GM18909 (cell line): Measurements from ENCODE around the gene CKLF.
"Not testable (repeated sequence)": the region's sequence is repeated elsewhere in the genome, so short reads cannot be mapped to it uniquely, and the experiment has no call there.

Experiments used
- ATAC-seq: cut with Tn5 transposase; IDR thresholded peaks from one replicate; pipeline ENCODE4 v1.9.1; 2021; ENCODE audit warnings: mild to moderate bottlenecking; ENCODE audit not compliant: unreplicated experiment, poor library complexity

The CKLF gene

GRCh38 chr16:66563574-66564334 is 11.4 kb downstream of the CKLF start:
- ATAC-seq: no peak

- no peak for ATAC-seq
Measured at GRCh38 chr16:66566051-66566901, 13.9 kb downstream of the CKLF start, which contains the start of gene CMTM1. Gene CMTM1 (plus strand): TSS chr16:66566439. CDS start chr16:66566514, 75 bp downstream.

DNA sequence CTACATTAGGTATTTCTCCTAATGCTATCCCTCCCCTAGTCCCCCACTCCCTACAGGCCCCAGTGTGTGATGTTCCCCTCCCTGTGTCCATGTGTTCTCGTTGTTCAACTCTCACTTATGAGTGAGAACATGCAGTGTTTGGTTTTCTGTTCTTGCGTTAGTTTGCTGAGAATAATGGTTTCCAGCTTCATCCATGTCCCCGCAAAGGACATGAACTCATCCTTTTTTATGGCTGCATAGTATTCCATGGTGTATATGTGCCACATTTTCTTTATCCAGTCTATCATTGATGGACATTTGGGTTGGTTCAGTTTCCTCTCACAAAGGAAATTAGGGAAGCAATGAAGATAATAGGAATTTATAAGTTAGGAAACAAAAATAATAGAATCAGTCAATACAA is 14.9 kb downstream of the CKLF start:
- ATAC-seq: not testable (repeated sequence)

DNA sequence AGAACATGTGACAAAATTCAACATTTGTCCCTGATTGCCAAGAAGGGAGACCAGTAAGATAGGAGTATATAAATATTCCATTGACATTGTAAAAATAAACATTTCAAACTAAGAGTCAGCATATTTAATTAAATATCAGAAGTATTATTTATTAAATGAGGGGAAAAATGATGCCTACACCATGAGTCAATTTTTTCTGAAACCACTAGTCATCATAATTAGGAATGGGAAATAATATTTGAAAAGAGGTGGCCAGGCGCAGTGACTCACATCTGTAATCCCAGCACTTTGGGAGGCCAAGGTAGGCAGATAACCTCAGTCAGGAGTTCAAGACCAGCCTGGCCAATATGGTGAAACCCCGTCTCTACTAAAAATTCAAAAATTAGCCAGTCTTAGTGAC is 16.0 kb downstream of the CKLF start:
- ATAC-seq: no peak

DNA sequence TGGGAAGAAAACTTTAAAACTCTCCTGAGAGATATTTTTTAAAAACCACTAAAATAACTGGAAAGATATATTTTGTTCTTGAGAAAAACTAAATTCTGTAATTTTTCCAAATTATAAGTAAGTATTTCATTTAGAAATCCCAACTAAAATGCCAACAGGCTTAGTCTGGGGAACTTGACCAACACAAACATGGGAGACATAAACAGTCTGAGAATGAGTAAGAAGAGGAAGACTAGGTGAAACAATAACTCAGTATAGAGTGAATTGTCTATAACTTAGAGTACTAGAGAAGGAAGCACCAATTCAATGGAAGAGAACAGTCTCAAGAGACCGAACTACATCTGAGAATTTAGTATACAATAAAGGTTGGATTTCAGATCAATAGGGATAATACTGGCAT is 16.8 kb downstream of the CKLF start:
- ATAC-seq: no peak

DNA sequence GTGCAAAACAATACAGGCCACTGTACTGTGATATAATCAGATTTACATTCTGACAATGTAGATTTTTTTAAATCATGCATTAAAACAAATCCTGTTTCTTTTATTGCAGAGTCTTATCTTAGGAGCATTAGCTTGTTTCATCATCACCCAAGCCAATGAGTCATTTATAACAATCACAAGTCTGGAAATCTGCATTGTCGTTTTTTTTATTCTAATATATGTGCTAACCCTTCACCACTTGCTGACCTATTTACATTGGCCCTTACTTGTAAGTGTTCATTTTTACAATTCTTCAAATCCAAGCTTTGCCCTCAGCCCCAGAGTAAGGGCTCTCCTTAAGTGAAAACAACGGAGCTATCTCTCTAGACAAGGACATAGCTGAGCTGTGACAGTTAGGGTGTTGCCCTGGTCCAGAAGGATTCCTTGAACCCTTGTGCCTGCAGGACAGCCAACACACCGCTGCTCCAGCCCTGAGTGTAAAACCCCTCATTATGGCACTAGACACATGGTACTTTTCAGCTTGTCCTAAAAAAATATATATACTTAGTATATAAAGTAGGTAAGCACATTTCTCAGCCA is 17.5 kb downstream of the CKLF start:
- no peak for ATAC-seq

DNA sequence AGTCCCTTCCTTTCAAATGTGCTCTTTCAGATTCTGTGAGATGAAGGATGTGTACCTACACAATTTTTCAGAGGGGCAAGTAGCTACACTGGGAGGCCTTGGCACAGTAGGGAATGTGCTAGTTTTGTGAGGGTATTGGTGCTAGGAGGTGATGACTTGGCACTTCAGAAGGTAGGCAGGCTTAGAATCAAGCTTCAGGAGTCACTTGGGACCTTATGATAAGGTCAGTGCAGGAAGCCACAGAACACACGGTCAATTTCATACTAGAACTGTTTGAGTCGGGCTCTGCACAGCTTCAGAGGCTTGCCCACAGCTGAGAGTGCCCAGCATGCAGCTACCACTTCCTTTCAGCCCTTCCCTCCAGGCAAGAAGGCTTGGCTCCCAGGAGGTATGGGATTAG is 20.0 kb downstream of the CKLF start:
- ATAC-seq: no peak

DNA sequence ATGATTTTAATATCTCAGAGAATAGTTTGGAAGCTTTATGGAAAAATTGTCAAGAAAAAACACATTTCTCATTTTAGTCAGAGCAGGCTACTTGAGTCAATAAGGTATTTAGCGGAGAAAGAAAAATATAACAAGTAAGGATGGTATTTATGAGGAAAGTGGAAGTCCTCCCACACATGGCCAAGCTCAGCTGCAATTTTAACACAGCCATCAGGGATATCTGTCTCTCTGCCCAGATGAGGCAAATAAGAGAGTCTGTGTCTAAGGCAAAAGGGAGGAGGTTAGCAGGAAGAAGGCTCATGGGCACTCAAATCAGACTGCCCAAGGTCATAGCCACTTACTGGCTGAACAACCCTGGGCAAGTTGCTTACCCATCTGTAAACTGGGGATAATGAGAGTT is 21.7 kb downstream of the CKLF start:
- no peak for ATAC-seq

DNA sequence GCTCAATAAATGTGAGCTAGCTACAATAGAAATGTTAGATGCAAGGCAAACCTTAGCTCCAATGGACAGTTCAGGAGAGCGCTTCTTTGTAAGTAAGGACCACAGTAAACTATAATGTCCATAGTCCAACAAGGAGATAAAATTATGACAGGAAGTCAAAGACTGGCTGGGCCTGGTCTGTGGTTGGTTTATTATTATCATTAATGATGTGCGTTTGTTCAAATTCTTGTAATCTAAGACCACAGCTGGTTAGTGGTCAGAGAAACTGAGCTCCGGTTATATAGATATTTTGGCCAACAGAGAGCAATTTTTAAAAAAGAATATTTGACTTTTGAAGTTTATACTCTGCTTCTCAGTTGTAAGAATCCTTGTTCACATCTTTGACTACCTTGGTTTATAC is 22.2 kb downstream of the CKLF start:
- ATAC-seq: no peak

DNA sequence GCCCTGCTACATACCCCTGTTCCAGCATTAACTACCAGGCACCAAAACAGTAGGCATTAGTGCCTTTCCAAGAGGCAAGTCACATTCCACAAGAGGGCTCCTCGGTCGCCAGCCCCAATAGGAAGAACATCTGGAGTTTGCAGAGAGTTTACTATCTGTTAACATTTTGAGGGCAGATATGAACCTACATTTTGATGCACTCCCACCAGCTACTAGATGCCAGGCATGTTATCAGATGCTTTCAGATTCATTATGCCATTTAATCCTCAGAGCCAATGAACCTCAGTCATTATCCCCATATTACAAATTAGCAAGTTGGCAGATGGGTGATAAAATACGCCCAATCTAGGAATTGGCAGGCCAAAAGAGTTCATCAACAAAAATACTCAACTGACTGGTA is 22.7 kb downstream of the CKLF start:
- ATAC-seq: no peak

DNA sequence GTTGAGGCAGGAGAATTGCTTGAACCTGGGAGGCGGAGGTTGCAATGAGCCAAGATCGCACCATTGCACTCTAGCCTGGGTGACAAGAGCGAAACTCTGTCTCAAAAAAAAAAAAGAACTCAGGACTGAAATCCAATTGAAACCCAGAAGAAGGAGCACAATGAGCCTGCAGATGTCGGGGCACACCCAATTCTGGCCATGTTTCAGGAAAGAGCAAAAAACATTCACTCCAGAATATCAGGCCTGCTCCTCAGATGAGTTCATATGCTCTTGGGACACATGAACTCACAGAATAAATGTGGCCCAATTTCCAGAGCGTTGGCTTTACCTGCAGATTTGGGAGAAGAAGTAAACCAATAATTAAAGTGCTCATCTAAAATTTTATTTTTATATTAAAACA is 23.9 kb downstream of the CKLF start:
- no peak for ATAC-seq

DNA sequence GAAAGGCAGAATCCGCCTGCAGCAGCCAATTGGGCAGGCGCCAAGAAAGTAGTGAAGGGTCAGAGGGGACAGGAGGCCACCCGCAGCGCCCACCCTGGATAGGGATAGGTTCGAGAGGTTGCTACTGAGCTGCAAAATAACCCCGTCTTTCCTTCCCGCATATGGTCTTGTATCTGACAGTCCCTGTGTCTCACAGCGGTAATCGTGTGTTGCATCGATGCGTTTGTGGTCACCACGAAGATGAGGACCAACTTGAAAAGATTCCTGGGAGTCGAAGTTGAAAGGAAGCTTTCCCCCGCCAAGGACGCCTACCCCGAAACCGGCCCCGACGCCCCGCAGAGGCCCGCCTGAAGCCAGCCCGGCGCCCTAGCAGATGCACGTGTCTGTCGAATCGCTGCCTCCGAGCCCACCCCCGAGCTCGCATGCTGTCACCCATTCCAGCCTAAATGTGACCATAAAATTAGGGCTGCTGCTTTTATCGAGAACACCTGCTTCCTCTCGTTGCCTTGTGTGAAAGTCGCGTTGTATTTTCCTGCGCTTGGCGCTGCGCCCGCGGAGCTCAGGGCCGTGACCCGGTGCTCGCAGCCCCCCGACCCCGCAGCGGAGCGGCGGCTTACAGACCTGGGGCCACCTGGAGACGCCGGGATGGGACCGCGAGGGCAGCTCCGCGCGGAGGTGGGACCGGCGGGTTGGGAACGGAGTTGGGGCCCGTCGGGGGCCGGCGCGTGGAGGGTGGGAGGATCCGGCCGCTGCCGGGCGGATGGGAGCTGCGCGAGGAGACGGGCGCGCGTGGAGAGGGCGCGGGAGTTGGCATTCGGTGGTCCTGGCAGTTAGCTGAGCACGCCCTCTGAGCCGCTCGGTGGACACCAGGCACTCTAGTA is 26.5 kb downstream of the CKLF start, which contains the start of gene CMTM2:
Gene CMTM2 (plus strand): TSS at position 813 of the 881 bp plus-strand sequence. CDS start 145 bp downstream, outside the sequence.
- no peak for ATAC-seq

DNA sequence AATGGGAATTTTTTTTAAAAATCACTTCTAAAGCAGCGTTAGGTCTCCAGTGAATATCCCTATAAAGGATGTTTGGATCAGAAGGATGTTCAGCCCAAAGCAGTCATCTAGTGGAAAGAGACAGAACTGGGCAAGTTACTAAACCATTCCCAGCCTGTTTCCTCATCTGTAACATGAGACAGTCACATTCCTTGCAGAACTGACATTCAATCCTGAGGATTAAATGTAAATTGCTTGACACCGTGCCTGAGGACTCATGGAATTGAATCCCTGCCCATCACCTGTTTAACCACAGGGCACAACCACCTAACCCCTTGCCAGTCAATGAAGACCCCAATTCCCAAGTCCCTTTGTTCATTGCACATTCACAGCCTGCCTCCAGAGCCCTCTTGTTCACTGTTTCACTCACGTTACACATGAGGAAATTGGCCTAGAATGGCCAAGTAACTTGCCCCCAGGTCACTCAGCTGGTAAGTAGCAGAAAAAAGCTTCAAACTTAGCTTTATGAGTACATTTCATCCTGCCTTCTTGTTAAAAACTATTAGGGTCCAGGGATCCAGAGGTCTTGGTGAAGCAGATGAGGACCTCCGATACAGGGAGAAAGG is 28.3 kb downstream of the CKLF start:
- no peak for ATAC-seq

DNA sequence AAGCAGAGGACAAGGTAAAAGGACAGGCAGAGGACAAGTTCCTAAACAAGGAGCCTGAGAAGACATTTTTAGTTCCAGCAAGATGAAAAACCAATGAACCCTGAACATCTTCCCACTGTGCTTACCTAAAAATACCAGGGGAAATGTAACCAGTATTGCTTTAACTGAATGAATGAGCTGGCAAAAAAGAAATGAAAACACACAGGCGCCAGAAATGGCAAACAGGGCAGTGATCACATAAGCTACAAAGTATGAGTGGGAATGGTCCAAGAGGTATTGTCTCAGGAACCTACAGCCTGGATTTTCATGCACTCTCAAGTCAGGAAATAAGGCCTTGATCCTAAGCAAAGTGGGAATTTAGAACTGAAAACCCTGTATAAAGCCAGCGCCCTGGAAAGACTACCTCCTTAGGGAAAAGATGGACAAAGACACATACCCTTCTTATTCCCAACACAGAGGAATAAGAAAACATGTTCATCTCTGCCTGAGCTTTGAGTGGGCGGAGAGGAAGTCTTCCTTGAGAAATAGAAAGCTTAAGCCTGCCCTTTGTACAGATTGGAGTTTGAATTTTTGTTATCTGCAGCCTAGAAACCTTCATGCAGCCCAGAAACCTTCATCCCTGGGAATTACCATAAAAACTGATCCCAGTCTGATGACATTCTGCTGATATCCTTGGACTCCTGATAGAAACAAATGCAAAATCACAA is 29.0 kb downstream of the CKLF start:
- ATAC-seq: no peak

DNA sequence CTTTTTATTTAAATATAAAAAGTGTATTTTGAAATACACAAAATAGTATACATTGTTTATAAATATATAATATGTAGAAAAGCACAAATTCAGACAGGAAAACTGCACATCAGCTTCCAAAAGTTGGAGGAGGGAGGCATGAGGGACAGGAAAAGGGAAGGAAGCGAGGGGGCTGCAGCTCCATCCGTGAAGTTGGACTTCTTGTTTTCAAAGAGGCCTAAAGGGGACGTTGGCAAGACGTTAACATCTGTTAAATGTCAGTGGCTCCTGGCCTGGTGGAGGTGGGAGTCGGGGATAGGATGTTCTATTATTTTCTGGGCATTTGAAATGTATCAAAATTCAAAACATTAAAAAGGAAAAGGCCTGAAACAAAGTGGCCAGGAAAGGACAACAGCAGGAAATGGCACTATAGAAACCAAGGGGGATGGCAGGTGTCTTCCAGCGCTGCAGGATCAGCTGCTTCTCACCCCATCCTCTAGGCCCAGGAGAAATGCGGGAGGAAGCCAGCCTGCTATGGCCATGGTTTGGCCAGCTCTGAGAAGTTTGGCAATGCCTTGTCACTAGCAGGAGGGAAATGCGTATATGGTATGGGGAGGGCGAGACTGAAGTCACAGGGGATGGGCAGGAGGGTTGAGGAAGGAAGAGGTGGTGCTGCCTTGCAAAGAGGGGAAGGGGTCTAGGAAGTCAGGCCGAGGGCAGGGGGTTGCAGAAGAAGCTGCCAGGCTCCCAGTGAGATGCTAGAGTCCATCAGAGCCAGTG is 33.3 kb downstream of the CKLF start:
- ATAC-seq: no peak

GRCh38 chr16:66587881-66588600 is 35.7 kb downstream of the CKLF start:
- no peak for ATAC-seq

DNA sequence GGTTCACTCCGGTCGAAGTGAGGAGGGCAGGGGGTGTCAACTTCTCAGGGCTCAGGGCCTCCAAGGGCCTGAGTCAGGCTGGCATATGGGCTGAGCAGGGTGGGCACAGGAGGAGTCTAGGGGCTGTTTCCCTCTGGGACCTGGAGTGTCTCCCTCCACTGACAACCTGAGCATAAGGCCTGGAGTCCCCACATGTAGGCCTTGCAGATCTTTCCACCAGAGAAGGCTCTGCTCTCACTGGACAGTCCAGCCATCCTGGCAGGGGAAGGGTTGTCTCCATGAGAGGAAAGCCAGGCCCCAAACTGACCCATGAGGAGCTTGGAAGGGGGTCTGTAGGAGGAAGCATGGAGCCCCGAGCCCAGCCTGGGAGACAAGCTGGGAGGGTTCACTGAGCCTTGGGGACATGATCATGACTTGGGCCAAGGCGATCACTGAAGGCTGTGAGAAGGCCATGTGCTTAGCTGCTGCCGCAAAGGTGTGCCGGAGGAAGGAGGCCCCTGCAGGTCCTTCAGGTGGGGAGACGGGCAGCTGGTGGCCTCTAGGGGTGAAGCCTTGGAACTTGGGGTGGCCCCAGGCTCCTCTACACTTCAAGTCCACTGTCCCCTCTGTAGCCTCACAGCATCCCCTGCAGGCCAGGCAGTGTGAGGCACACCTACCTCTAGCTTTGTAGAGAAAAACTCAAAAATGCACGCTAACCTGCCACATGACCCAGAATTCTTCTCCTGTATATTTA is 36.8 kb downstream of the CKLF start:
- ATAC-seq: peak; percentile 83
